Esophagus muscularis mucosa (tissue), 4 donors: Measurements from ENCODE around the gene KCNQ5. TPM values are rescaled to one million over a fixed set of nuclear protein-coding genes. Genes with fewer than 3 reads are reported as not detected.
A peak's percentile ranks its signal among the peaks of the same experiment; 100 is the strongest.

Experiments
- DNase-seq: peaks from one replicate; pipeline ENCODE4 v3.0.0-alpha.2; 2017; ENCODE audit errors: extremely low spot score
- H3K27ac ChIP-seq, 4 donors: fragments of 200-600 bp; sonication (generic); replicated peaks in 1 of 4; 1 replicate in 3 of 4; 2 replicates in 1 of 4; pipeline ENCODE4 v1.5.1; 2016 to 2019; ENCODE audit warnings: mild to moderate bottlenecking in 1 of 4
- H3K27me3 ChIP-seq, 4 donors: fragments of 200-600 bp; sonication (generic); one replicate each; pipeline versions ENCODE4 v1.5.1 to v1.6.0; 2016 to 2019
- H3K36me3 ChIP-seq, 4 donors: fragments of 200-600 bp; sonication (generic); one replicate each; pipeline ENCODE4 v1.5.1; 2016 to 2019
- H3K4me1 ChIP-seq, 4 donors: fragments of 200-600 bp; sonication (generic); one replicate each; pipeline ENCODE4 v1.5.1; 2016 to 2019
- H3K4me3 ChIP-seq, 4 donors: fragments of 200-600 bp; sonication (generic); 1 replicate in 2 of 4; 2 replicates in 2 of 4; pipeline ENCODE4 v1.5.1; 2016 to 2019; ENCODE audit warnings: mild to moderate bottlenecking in 4 of 4, moderate library complexity in 1 of 4
- H3K9me3 ChIP-seq, 4 donors: fragments of 200-600 bp; sonication (generic); 1 replicate in 3 of 4; 2 replicates in 1 of 4; pipeline ENCODE4 v1.5.1; 2016 to 2019
- EP300 ChIP-seq: sonication (generic); formaldehyde crosslinking; IDR thresholded peaks from one replicate; pipeline ENCODE4 v1.6.1; 2017; ENCODE audit warnings: antibody characterized with exemption
- POLR2A ChIP-seq: fragments of 450-650 bp; IDR thresholded peaks from one replicate; pipeline ENCODE4 v1.6.1; 2017; ENCODE audit warnings: antibody characterized with exemption, moderate library complexity, mild to moderate bottlenecking, low read depth
- POLR2AphosphoS5 ChIP-seq, 2 donors: sonication (generic); formaldehyde crosslinking; IDR thresholded peaks; one replicate each; pipeline ENCODE4 v1.6.1; 2017; ENCODE audit warnings: antibody characterized with exemption in 2 of 2
- WGBS: methylation state at CpG from one replicate; pipeline ENCODE4 v1.1.5; 2018; 5-methylcytosine and 5-hydroxymethylcytosine counted together
- intact Hi-C: fragments of 100-400 bp; cut with DNase I; formaldehyde crosslinking; loops from one replicate; pipeline ENCODE4 v1.15.1; 2023
- total RNA-seq, 4 donors: library from RNA; depleted of rRNA; stranded (reverse); fragments of >200 nt; gene quantifications; one replicate each; pipeline versions ENCODE4 v1.1.0 to v1.2.1, GENCODE V29; 2016
- TF ChIP-seq, protein P1 (sequence below), 3 experiments: fragments of 200-600 bp in 2 of 3; fragments of 450-650 bp in 1 of 3; sonication (generic) in 2 of 3; IDR thresholded peaks; one replicate each; pipeline ENCODE4 v1.5.1; 2017 to 2019; ENCODE audit warnings: antibody characterized with exemption in 3 of 3, mild to moderate bottlenecking in 2 of 3, moderate library complexity in 1 of 3

KCNQ5 gene
- total RNA-seq, 4 donors from 2014 or later, result 1.2 to 2.2 (median 1.8) TPM

DNA sequence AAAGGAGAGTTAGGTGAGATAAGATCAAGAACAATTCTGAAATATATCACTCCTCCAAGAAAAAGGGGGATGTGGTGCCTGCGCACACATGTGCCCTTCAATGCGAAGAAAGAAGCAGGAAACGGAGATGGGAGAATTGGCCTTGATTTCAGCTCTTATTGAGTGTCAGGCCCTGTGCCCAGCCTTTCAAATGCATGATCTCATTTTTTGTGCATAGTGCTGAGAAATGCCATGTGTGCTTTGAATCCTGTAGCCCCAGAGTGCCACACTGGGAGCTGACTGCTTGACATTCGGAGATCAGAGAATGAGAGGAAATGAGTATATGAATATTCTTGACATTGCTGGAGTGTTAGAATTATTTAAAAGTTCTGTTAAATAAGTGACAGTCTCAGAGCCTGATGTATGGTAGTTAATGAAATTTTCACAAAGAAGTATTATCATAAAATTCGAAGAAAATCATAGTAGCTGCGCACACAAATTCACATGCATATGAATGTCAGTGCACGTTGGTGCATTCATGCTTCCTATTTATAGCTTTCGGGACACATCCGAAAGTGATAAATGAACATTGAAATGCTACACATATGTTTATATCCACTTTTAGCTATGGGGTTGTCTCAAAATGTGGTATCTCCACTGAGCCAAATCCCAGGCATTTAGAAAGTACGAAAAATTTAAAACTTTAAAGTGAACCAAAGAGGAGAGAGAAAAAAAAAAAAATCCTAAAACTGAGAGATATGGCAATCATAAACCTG, 172.0 kb downstream of the KCNQ5 start:
- intact Hi-C loops, result no loop called here
- no peak for TF ChIP-seq EP300
- TF ChIP-seq, protein P1, sequence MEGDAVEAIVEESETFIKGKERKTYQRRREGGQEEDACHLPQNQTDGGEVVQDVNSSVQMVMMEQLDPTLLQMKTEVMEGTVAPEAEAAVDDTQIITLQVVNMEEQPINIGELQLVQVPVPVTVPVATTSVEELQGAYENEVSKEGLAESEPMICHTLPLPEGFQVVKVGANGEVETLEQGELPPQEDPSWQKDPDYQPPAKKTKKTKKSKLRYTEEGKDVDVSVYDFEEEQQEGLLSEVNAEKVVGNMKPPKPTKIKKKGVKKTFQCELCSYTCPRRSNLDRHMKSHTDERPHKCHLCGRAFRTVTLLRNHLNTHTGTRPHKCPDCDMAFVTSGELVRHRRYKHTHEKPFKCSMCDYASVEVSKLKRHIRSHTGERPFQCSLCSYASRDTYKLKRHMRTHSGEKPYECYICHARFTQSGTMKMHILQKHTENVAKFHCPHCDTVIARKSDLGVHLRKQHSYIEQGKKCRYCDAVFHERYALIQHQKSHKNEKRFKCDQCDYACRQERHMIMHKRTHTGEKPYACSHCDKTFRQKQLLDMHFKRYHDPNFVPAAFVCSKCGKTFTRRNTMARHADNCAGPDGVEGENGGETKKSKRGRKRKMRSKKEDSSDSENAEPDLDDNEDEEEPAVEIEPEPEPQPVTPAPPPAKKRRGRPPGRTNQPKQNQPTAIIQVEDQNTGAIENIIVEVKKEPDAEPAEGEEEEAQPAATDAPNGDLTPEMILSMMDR (IDR thresholded peaks at IDR 0.05), result no peak
- TF ChIP-seq POLR2A, result no peak
- no peak for TF ChIP-seq POLR2AphosphoS5 (IDR thresholded peaks at IDR 0.05)
- WGBS, result 72% methylated on average over 10 of the region's 10 CpGs
- H3K36me3 ChIP-seq, result no peaks in the 10 kb centered on the region
- H3K27me3 ChIP-seq, result no peaks in the 10 kb centered on the region
- H3K4me3 ChIP-seq, result no peak overlapping the region
- no peak for DNase-seq
- peaks cover 0 to 7% (median 3%) of the 10 kb centered on the region in 4 donors for H3K4me1 ChIP-seq
- no peaks in the 10 kb centered on the region for H3K9me3 ChIP-seq
- H3K27ac ChIP-seq, result no peak overlapping the region

DNA sequence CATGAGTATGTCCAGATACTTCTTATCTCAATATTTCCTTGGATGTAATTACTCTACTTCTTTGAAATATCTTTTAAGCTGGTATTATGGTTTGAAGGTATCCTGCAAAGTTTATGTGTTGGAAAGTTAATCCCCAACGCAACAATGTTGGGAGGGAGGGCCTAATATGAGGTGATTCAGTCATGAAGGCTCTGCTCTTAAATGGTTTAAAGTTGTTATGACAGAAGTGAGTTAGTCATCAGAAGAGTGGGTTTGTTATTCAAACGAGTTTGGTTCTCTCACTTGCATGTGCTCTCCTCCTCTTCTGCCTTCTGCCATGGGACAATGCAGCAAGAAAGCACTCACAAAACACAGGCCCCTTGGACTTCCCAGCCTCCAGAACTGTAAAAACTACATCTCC, 176.3 kb downstream of the KCNQ5 start:
- no peaks in the 10 kb centered on the region for H3K9me3 ChIP-seq
- intact Hi-C loops, result no loop called here
- 56% methylated on average over 2 of the region's 2 CpGs for WGBS
- no peak overlapping the region for H3K4me3 ChIP-seq
- H3K27me3 ChIP-seq, result no peaks in the 10 kb centered on the region
- no peaks in the 10 kb centered on the region for H3K36me3 ChIP-seq
- DNase-seq, result no peak
- H3K4me1 ChIP-seq, result peaks cover 0 to 7% (median 3%) of the 10 kb centered on the region in 4 donors
- no peak overlapping the region for H3K27ac ChIP-seq
- TF ChIP-seq, protein P1 (IDR thresholded peaks at IDR 0.05), result no peak
- TF ChIP-seq POLR2A (no peak), POLR2AphosphoS5 (IDR thresholded peaks at IDR 0.05) (no peak), EP300 (no peak)

DNA sequence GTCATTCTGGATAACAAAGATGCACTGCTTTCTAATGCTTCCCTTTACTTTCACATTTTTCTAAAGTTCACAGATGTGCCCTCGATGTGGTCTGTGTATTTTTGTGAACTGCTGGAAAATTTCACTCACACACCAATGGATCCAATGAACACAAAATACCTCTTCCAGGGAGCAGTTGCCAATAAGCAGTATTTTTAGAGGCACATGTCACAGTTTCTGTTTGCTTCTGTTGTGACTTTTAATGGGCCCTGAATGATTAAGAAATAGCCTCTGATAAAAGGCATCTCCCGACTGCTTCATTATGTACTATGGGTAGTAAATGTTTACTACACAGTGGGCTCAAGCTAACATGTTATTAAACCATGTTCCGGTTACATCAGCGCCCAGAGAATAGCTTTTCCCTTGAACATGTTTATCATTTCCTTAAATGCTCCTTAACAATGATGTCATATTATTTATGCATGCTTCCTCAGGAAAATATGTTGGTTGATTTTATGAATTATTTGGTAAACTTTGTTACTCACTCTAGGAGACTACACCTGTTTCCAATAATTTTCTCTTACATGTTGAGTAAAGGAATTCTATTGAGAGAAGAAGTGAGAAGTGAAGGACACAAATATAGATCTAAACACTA, 188.0 kb downstream of the KCNQ5 start:
- TF ChIP-seq POLR2AphosphoS5 (IDR thresholded peaks at IDR 0.05), result no peak
- TF ChIP-seq, protein P1 (IDR thresholded peaks at IDR 0.05), result no peak
- TF ChIP-seq POLR2A, result no peak
- TF ChIP-seq EP300, result no peak
- Histone ChIP-seq H3K9me3 (no peaks in the 10 kb centered on the region), H3K36me3 (no peaks in the 10 kb centered on the region), H3K4me1 (peaks cover 0 to 13% (median 12%) of the 10 kb centered on the region in 4 donors), H3K27ac (peak overlapping the region in 1 of 4 donors; percentile 22), H3K27me3 (no peaks in the 10 kb centered on the region), H3K4me3 (no peak overlapping the region)
- no peak for DNase-seq
- WGBS, result 56% methylated on average over 4 of the region's 4 CpGs
- intact Hi-C loops, result no loop called here

DNA sequence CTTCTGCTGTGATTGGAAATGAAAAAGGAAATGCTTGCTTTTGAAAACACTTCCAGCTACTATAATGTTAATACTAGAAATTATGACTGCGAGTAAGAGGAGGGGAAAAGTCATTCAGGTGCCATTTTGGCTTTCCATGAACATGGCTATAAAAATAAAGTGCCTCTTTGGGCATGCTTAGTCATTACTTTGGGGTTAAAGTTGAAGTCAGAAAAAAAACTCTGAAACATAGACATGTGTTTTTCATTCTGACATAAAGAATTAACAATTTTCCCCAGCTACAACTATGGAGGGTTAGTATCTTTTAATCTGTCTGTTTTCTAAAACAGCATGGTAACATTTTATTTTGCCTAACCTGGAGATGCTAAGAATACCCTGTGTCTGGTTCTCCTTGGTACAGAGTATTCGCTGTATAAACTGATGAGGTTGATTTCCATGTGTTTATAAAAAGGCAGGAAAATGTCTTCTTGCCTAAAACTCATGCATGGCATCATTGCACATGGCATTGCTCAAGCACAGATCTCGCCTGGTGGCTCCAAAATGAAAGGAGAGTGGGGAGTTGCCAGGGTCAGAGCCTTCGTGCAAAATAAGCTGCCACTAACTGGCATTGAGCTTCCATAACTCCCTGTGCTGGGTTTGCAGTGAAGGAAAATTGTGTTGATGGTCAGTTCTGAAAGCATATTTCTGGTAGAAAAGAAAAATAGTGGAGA, 188.9 kb downstream of the KCNQ5 start:
- WGBS, result 80% methylated on average over 4 of the region's 4 CpGs
- no peak overlapping the region for H3K27ac ChIP-seq
- no peaks in the 10 kb centered on the region for H3K9me3 ChIP-seq
- TF ChIP-seq EP300, result no peak
- TF ChIP-seq, protein P1 (IDR thresholded peaks at IDR 0.05), result no peak
- TF ChIP-seq POLR2A, result no peak
- TF ChIP-seq POLR2AphosphoS5 (IDR thresholded peaks at IDR 0.05), result no peak
- H3K4me3 ChIP-seq, result no peak overlapping the region
- no peaks in the 10 kb centered on the region for H3K36me3 ChIP-seq
- H3K27me3 ChIP-seq, result no peaks in the 10 kb centered on the region
- DNase-seq, result no peak
- peaks cover 0 to 13% (median 12%) of the 10 kb centered on the region in 4 donors for H3K4me1 ChIP-seq
- intact Hi-C loops, result no loop called here
